HUES64 (cell line): ENCODE results near the gene LIMA1.

Experiments used
- H3K27ac ChIP-seq: 2 replicates; pipeline ENCODE4 v1.7.0; 2013; ENCODE audit warnings: low read depth, low read length, inconsistent platforms
- H3K27me3 ChIP-seq: 2 replicates; pipeline ENCODE4 v1.6.1; 2013; ENCODE audit warnings: mild to moderate bottlenecking, low read length; ENCODE audit not compliant: insufficient read depth
- H3K36me3 ChIP-seq: 2 replicates; pipeline ENCODE4 v1.6.1; 2013; ENCODE audit warnings: mild to moderate bottlenecking, low read length; ENCODE audit not compliant: insufficient read depth
- H3K4me1 ChIP-seq: 2 replicates; pipeline ENCODE4 v1.6.1; 2013; ENCODE audit warnings: mild to moderate bottlenecking, low read length, moderate library complexity; ENCODE audit not compliant: insufficient read depth
- H3K4me3 ChIP-seq: 2 replicates; pipeline ENCODE4 v1.5.1; 2013; ENCODE audit warnings: mild to moderate bottlenecking, low read length, moderate library complexity
- H3K9ac ChIP-seq: 2 replicates; pipeline ENCODE4 v1.6.1; 2013; ENCODE audit warnings: mild to moderate bottlenecking, low read depth, low read length
- H3K9me3 ChIP-seq: 2 replicates; pipeline ENCODE4 v1.6.1; 2013; ENCODE audit warnings: low read depth, low read length; ENCODE audit not compliant: insufficient read depth
- WGBS: fragments of 150-250, 120-280 bp; methylation state at CpG from one replicate; pipeline ENCODE4 v1.1.7; 2013; ENCODE audit warnings: missing lambda C conversion rate; 5-methylcytosine and 5-hydroxymethylcytosine counted together

Gene LIMA1

DNA sequence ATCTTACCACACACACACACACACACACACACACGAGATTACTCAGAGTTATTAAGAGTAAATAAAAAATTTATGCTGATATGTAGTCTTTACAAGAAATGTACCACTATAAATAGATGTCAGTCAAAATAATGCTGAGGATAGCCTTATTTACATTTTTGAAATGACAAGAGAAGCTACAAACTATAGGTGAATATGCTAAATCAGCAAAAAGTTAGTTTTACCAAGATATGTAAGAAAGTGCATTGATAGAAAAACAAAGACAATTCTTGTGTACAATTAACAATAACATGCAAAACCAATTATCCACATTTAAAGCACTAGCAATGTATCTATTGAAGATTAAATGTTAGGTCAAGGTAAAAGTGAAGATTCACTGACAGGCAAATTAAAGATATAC is 69.3 kb downstream of the LIMA1 start:
- Histone ChIP-seq H3K4me1 (peaks cover 4% of the 10 kb centered on the region), H3K4me3 (no peak overlapping the region), H3K27me3 (no peaks in the 10 kb centered on the region), H3K27ac (no peak overlapping the region), H3K36me3 (peaks cover 16% of the 10 kb centered on the region), H3K9me3 (no peaks in the 10 kb centered on the region), H3K9ac (no peak overlapping the region)
- WGBS = no CpG with 5 or more reads among the region's 1 CpG

GRCh38 chr12:50213439-50213838 is 69.9 kb downstream of the LIMA1 start:
- peaks cover 16% of the 10 kb centered on the region for H3K36me3 ChIP-seq
- no peak overlapping the region for H3K27ac ChIP-seq
- no peak overlapping the region for H3K4me3 ChIP-seq
- H3K9ac ChIP-seq = no peak overlapping the region
- H3K9me3 ChIP-seq = no peaks in the 10 kb centered on the region
- 100% methylated on average over 1 of the region's 2 CpGs for WGBS
- peaks cover 4% of the 10 kb centered on the region for H3K4me1 ChIP-seq
- no peaks in the 10 kb centered on the region for H3K27me3 ChIP-seq

DNA sequence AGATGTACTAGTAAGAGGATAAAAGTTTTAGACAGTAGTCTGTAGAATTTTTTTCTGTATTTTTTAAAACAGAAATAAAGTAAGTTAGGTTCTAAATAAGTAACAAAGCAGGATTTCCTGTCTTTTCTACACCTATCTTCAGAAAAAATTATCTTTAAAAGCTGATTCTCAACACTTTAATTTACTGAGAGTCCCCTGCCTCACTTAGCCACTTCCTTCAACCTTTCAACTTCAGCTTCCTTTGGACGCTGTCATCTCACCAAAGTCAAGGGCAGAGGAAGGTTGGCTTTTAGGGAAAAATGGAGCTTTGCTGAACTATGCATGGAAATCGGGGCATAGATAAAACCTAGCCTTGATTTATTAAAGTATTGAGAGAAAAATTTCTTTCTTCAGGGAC is 71.3 kb downstream of the LIMA1 start:
- H3K27me3 ChIP-seq = no peaks in the 10 kb centered on the region
- WGBS = 96% methylated on average over 2 of the region's 2 CpGs
- no peak overlapping the region for H3K27ac ChIP-seq
- no peak overlapping the region for H3K4me3 ChIP-seq
- H3K9ac ChIP-seq = no peak overlapping the region
- no peaks in the 10 kb centered on the region for H3K9me3 ChIP-seq
- H3K36me3 ChIP-seq = peaks cover 9% of the 10 kb centered on the region
- H3K4me1 ChIP-seq = peaks cover 4% of the 10 kb centered on the region

- Histone ChIP-seq H3K9ac (no peak overlapping the region), H3K9me3 (no peaks in the 10 kb centered on the region), H3K4me3 (no peak overlapping the region), H3K36me3 (peaks cover 7% of the 10 kb centered on the region), H3K27ac (no peak overlapping the region), H3K27me3 (no peaks in the 10 kb centered on the region), H3K4me1 (peaks cover 4% of the 10 kb centered on the region)
- WGBS = 80% methylated on average over 4 of the region's 6 CpGs
Measured at GRCh38 chr12:50211392-50212070, 71.8 kb downstream of the LIMA1 start.

GRCh38 chr12:50207424-50207823 is 75.9 kb downstream of the LIMA1 start:
- Histone ChIP-seq H3K27ac (no peak overlapping the region), H3K4me3 (no peak overlapping the region), H3K9ac (no peak overlapping the region), H3K27me3 (no peaks in the 10 kb centered on the region), H3K36me3 (peaks cover 29% of the 10 kb centered on the region), H3K4me1 (peaks cover 8% of the 10 kb centered on the region), H3K9me3 (no peaks in the 10 kb centered on the region)
- 96% methylated on average over 2 of the region's 2 CpGs for WGBS

DNA sequence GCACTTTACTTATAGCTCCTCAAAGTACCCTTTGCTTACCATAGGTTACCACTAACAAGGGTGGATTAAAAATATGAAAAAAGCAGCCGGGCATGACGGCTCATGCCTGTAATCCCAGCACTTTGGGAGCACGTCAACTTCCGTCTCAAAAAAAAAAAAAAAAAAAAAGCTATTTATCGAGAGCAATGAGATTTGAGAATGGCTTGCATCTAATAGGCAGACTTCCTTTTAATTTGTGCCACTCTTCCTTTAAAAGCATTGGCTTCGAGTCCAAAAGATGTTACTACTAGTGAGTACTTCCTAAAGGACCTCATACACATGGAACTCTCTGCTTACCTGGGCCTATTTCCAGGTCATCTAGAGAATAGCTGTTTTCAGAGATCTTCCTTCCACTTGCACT is 77.7 kb downstream of the LIMA1 start:
- 94% methylated on average over 6 of the region's 6 CpGs for WGBS
- Histone ChIP-seq H3K4me3 (no peak overlapping the region), H3K9ac (no peak overlapping the region), H3K36me3 (peaks cover 41% of the 10 kb centered on the region), H3K4me1 (peaks cover 11% of the 10 kb centered on the region), H3K9me3 (no peaks in the 10 kb centered on the region), H3K27ac (no peak overlapping the region), H3K27me3 (no peaks in the 10 kb centered on the region)

DNA sequence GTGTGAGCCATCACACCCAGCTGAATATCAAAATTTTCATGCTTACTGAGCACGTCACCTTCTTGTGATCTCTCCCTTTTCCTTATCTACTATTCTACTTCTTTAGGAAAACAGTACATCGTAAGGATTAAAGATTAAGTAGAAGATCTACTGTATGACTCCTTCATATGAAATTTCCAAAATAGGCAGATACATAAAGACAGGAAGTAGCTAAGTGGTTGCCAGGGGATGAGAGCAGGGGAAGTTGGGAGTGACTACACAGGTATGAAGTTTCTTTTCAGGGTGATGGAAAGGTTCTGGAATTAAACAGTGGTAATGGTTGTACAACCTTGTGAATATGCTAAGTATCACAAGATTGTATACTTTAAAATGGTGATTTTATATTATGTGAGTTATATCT is 79.6 kb downstream of the LIMA1 start:
- Histone ChIP-seq H3K9ac (no peak overlapping the region), H3K27ac (no peak overlapping the region), H3K4me3 (no peak overlapping the region), H3K9me3 (no peaks in the 10 kb centered on the region), H3K27me3 (no peaks in the 10 kb centered on the region), H3K4me1 (peaks cover 11% of the 10 kb centered on the region), H3K36me3 (peaks cover 58% of the 10 kb centered on the region)
- 97% methylated on average over 2 of the region's 2 CpGs for WGBS

GRCh38 chr12:50201987-50202521 is 81.3 kb downstream of the LIMA1 start:
- Histone ChIP-seq H3K36me3 (peaks cover 73% of the 10 kb centered on the region), H3K4me1 (peaks cover 11% of the 10 kb centered on the region)
- WGBS = 82% methylated on average over 3 of the region's 3 CpGs

GRCh38 chr12:50200552-50201273 is 82.6 kb downstream of the LIMA1 start:
- no peaks in the 10 kb centered on the region for H3K9me3 ChIP-seq
- no peak overlapping the region for H3K27ac ChIP-seq
- no peak overlapping the region for H3K9ac ChIP-seq
- no peaks in the 10 kb centered on the region for H3K27me3 ChIP-seq
- H3K4me1 ChIP-seq = peaks cover 11% of the 10 kb centered on the region
- WGBS = 100% methylated on average over 2 of the region's 2 CpGs
- peaks cover 82% of the 10 kb centered on the region for H3K36me3 ChIP-seq
- H3K4me3 ChIP-seq = no peak overlapping the region

More at GRCh38 chr12:50201987-50202521, 81.3 kb downstream of the LIMA1 start:
- H3K9ac ChIP-seq = 0 out of 2 replicates have a peak overlapping the region, but pooled peaks have one; percentile 28
- H3K27me3 ChIP-seq = no peaks in the 10 kb centered on the region
- no peaks in the 10 kb centered on the region for H3K9me3 ChIP-seq
- no peak overlapping the region for H3K4me3 ChIP-seq
- H3K27ac ChIP-seq = peak overlapping the region; percentile 64

GRCh38 chr12:50198829-50199228 is 84.5 kb downstream of the LIMA1 start:
- Histone ChIP-seq H3K9me3 (no peaks in the 10 kb centered on the region), H3K4me1 (peaks cover 11% of the 10 kb centered on the region), H3K9ac (no peak overlapping the region), H3K4me3 (no peak overlapping the region), H3K27me3 (no peaks in the 10 kb centered on the region), H3K36me3 (peaks cover 73% of the 10 kb centered on the region), H3K27ac (no peak overlapping the region)
- 93% methylated on average over 5 of the region's 5 CpGs for WGBS

- H3K9ac ChIP-seq = no peak overlapping the region
- no peak overlapping the region for H3K27ac ChIP-seq
- no peaks in the 10 kb centered on the region for H3K9me3 ChIP-seq
- no peaks in the 10 kb centered on the region for H3K27me3 ChIP-seq
- H3K4me1 ChIP-seq = peaks cover 6% of the 10 kb centered on the region
- 97% methylated on average over 5 of the region's 5 CpGs for WGBS
- no peak overlapping the region for H3K4me3 ChIP-seq
- H3K36me3 ChIP-seq = peaks cover 76% of the 10 kb centered on the region
Measured at GRCh38 chr12:50197297-50197727, 86.0 kb downstream of the LIMA1 start.
